GM10847 (cell line): ENCODE data around the gene RALGAPA2.

Experiments used
- POLR2A ChIP-seq: IDR thresholded peaks from 2 replicates; pipeline ENCODE4 v1.6.1; 2011; ENCODE audit not compliant: insufficient read length; ENCODE audit errors: extremely low read depth

Gene RALGAPA2

DNA sequence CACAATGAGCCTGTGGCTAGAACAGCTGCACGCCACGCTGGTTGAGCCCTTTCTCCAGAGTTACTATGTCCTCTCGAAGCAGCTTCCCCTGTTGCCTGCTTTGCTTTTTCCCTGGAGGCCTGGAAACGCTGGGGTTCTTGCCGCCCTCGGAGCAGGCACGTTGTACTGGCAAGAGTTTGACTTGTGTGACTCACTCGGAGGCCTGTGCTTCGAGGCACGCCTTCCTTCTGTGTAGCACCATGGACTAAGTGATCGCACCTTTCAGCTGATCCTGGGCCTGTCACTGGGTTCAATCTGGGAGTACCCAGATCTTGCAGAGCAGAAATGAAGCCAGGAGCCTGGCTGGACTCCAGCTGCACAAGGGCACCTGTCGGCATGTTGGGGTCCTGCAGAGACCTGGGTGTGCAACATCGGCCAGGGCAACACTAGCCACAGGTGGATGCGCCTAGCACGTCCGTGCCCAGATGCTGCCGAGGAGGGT lies 339.3 kb downstream of the RALGAPA2 start:
- TF ChIP-seq POLR2A, result no peak

DNA sequence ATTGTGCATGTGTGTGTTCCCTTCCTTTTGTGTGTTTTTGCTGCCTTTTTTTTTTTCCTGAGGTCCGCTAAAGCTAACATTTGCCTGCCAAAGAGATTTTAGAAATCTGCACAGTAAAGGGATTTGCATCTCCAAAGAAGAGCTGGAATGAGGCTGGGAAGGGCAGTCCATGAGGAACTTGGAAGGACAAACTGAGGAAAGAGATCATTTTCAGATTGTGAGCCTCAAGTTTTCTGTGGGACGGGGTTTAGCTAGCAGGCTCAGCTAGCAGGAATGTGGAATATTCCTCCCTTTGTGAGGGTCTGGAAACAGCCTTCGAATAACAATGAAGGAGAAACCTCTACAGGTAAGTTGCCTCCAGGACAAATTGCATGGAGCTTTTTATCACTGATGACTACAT lies 340.8 kb downstream of the RALGAPA2 start:
- no peak for TF ChIP-seq POLR2A

DNA sequence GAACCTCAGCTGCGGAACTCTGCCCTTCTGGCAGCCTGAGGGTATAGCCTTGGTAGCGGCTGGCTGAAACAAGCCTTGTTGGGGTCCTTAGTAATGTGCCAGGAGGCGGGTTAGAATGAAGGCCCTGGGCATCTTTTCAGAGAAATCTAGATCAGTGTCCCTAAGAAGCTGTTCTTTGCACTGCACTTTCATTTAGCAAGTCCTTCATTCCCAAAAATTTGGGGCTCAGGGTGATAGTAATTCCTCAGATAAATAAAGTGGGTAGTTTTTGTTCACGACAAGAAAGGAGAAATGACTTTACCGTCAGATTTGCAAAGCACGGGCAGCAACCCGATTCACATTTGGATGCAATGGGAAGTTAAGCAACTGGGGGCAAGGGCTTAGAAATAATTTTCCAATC lies 341.4 kb downstream of the RALGAPA2 start:
- no peak for TF ChIP-seq POLR2A

DNA sequence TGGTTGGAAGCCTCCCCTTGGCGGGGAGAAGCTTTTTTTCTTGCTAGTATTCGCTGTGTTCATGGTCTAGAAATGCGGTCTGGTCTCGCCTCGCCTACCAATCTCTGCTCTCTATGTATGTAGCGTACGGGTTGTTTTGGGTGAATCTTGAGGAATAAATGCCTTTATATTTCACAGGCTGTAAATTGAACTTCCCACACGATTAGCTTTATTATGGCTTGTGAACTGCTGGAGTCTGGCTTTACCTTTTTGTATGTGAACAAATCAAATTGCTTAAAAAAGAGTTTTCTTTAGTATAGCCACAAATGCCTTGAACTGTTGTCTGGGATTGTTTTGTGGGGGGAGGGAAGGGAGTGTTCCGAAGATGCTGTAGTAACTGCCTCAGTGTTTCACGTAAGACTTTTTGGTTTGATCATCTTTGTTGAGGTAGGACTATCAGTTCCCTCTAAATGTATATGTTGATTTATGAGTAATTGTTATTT lies 342.3 kb downstream of the RALGAPA2 start:
- no peak for TF ChIP-seq POLR2A

DNA sequence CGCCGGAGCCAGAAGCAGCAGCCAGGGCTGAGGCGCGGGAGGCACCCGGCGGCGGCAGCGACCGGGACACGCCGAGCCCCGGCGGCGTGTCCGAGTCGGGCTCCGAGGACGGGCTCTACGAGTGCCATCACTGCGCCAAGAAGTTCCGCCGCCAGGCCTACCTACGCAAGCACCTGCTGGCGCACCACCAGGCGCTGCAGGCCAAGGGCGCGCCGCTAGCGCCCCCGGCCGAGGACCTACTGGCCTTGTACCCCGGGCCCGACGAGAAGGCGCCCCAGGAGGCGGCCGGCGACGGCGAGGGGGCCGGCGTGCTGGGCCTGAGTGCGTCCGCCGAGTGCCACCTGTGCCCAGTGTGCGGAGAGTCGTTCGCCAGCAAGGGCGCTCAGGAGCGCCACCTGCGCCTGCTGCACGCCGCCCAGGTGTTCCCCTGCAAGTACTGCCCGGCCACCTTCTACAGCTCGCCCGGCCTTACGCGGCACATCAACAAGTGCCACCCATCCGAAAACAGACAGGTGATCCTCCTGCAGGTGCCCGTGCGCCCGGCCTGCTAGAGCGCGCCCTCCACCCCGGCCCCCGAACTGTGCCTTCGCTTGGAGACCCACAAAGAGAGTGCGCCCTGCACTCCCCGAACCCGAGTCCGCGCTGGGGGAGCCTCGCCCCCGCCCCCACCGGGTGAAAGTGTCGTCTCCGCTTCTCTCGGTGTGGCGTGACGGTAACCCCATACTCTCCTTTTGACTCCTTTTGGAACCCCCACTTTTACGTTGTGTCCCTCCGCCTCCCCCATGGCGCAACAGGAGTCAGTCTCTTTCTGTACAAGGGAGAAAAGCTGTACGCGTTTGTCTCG lies 343.0 kb downstream of the RALGAPA2 start:
- no peak for TF ChIP-seq POLR2A

DNA sequence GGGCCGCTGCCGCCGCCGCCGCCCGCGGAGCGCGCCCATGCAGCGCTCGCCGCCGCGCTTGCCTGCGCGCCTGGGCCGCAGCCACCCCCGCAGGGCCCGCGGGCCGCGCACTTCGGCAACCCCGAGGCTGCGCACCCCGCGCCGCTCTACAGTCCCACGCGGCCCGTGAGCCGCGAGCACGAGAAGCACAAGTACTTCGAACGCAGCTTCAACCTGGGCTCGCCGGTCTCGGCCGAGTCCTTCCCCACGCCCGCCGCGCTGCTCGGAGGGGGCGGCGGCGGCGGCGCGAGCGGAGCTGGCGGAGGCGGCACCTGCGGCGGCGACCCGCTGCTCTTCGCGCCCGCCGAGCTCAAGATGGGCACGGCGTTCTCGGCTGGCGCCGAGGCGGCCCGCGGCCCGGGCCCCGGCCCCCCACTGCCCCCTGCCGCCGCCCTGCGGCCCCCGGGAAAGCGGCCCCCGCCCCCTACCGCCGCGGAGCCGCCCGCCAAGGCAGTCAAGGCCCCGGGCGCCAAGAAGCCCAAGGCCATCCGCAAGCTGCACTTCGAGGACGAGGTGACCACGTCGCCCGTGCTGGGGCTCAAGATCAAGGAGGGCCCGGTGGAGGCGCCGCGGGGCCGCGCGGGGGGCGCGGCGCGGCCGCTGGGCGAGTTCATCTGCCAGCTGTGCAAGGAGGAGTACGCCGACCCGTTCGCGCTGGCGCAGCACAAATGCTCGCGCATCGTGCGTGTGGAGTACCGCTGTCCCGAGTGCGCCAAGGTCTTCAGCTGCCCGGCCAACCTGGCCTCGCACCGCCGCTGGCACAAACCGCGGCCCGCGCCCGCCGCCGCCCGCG lies 343.8 kb downstream of the RALGAPA2 start:
- TF ChIP-seq POLR2A, result no peak

DNA sequence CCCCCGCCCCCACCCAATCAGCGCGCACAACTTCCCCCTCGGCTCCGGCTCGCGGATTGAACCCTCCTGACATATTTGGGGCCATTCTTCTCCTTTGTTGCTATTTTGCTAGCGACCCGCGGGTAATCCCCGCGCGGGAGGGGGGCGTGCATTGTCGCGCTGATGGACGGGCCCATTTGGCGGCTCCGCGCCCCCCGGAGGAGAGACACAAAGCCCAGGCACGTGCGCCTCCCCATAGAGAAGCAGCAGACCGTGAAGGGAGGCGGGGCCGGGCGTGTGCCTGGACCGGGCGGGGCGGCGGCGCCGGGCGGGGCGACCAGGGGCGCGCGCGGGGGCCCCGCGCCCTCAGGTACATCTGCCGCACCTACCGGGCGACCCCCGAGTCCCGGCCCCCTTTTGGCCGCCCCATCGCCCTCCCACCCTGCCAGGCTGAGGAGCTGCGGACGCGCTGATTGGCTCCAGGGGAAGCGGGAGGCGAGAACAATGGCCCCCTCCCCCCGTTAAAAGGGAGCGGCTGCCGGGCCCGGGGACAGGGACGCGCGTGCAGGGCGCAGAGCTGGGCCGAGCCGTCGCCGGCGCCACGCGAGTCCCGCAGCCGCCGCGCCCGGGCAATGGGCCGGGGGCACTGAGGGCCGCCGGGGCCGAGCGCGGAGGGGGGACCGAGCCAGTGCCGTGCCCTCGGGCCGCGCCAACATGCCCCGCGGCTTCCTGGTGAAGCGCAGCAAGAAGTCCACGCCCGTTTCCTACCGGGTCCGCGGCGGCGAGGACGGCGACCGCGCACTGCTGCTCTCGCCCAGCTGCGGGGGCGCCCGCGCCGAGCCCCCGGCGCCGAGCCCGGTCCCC lies 344.6 kb downstream of the RALGAPA2 start, which contains the start of gene INSM1:
INSM1 (plus strand) TSS at position 530 of the 843 bp plus-strand sequence; CDS start at position 694, 164 bp downstream.
- no peak for TF ChIP-seq POLR2A

DNA sequence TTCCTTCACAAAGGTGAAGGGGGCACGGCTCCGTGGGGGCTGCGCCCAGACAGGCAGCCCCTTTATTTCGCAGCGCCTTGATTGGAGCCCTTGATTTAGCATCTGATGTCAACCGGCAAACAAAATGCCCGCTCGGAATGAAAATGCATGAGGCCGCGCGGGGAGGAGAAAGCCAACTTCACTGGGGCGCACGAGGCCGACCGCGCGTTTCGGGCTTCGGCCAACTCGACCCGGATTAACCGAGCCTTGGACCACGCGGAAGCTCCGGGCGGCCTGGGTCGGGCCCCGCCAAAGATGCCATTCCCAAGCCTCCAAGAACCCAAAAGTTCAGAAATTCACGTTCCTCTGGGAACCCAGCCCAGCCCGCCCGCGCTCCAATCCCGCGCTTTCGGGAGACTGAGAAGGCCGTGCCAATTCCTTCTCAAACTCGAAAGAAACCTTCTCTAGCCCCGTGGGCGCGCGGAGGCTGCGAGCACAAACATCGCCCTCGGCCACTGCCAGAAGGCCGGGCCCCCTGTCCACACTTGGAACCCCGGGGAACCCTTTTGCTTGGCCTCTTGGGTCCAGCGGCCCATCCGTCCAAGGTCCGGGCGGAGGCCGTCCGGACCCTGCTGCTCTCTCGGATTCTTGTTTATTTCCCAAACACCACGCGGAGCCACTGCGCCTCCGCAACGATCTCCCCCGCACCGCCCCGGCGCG lies 345.4 kb downstream of the RALGAPA2 start:
- TF ChIP-seq POLR2A, result no peak

DNA sequence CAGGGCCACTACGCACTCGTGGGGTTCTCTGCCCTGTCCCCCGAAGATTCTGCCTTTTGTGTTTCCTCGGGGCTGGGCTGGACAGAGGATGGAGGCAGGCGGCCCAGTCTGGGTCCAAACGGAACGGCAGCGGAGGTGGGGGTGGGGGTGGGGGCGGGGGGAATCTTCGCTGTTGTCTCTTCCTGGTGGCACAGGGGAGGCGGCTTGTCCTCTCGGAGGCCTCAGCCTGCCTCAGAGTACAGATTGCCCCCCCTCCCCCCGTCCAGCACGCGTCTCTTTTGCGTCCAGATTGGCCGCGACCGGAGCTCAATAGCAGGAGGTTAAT lies 345.9 kb downstream of the RALGAPA2 start:
- no peak for TF ChIP-seq POLR2A

DNA sequence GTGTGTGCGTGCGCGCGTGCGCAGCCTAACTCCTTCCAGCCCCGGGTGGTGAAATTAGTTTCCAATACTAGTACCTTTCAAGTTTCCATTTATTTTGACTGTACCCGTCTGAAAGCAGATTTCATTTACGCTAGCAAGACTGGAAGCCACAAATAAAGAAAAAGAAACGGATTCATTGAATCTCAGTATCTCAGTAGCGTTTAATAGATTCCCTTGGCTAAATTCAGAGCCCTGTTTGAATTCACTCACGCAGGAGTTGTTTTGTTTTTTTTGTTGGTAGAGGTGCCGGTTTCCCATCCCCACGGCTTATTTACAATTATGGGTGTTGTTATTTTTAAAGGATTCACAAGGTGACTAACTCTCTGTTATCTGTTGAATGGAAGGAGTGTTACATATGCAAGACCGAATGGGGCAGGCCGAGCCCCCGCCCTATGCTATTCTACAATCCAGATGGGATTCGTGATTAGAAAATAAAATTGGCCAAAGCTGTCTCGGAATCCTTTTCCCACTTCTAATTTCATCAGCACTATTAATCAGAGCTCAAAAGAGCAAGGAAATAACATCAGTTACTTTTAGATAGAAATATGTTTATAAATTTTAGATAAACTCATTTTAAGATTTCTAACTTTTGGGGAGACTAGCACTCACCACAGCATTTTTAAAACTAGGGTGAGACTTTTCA lies 346.8 kb downstream of the RALGAPA2 start:
- no peak for TF ChIP-seq POLR2A

DNA sequence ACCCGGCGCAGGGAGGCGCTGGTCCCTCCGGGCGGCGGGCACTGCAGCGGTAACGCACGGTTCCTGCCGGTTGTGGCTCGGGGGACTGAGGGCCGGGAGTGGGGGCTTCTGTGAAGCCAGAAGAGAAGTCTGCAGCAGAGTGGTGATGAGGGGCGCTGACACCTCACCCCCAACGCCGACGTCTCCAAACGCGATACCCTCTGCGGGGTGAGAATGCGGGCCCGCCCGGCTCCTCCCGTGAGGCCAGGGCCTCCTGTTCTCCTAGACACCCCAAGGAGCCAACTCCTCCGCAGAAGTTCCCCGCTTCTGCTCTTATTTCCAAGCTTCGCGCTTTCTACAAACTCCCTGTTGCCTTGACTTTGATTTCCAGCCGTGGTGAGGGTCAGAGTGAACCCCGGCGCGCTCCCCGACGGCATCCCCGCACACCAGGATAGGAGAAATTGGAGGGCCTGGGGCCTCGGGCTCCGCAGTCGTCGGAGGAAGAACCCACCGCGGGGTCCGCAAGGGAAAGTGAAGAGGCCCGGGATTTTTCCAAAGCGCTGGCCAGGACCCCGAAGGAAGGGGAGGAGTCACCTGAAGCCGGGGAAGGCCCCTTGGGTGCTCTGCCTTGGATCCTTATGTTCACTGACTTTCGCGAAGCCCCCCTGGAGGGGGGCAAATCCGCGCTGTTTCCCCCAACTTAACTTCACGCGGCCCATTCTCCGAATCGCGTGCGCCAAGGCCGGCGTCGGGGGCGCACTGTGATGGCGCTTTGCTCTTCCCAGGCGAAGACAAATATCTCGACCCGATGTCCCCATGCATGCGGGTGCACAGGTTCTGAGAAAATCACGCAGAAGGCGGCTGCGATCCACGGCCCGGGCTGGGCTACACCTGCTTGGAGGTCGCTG lies 347.6 kb downstream of the RALGAPA2 start:
- no peak for TF ChIP-seq POLR2A

DNA sequence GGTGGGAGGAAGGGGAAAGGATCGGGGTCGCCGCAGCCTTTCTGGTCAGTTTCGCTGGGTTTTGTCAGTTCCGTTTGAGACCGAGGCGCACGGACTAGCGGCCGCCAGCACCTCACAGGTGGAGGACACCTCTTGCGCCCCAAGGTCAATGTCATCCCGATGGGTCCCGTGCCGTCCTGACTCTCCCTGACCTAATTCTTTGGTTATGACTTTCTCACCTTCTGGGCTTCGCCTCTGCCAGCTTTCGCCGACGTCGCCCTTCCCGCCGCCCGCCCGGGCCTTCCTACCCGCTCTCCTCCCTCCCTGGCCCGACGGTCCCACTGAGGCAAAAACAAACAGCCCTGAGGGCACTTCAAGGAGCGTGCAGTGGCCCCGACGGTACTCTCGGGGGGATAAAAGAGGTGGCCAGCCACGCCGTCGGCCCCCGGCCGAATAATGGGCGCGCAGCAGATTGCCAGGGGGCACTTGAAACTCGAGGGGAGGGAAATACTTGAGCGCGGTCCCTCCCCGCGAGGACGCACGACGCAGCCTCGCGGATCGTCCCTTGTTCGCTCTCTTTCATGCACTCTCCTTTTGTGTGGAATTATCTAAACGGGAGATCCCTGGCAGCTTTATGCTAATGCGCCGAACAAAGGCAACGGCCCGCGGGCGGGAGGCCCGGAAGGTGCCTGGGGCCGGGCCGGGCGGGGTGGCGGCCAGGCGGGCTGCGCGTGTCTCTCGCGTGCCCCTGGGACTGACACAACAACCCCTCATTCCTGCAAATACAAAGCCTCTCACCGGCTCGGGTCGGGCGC lies 348.4 kb downstream of the RALGAPA2 start:
- no peak for TF ChIP-seq POLR2A

DNA sequence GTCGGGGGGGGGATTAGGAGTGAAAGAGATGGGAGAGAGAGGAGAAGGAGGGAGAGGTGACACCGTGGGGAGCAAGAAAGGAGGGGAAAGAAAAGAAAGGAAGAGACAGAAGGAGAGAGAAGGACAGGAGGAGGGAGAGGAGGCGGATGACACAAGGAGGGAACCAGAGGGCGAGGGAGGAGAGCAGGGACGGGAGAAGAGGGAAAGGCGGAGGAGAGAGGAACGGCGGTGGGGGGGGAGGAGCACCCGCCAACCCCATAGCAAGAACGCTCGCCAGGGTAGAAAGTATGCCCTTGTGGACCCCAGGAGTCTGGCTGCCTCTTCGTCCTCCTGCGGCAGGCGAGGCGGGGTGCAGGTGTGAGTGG lies 349.0 kb downstream of the RALGAPA2 start:
- TF ChIP-seq POLR2A, result no peak
